Mesothelial cell of epicardium (in vitro differentiated cells): ENCODE data around the gene STEAP2. TPM values are rescaled to one million over a fixed set of nuclear protein-coding genes. Genes with fewer than 3 reads are reported as not detected.

Experiments
- DNase-seq, 2 experiments: peaks; one replicate each; pipeline ENCODE4 v3.0.0; 2021; ENCODE audit warnings: low spot score in 2 of 2; ENCODE audit not compliant: unreplicated experiment in 2 of 2
- H3K27ac Mint-ChIP-seq: 2 replicates; pipeline ENCODE4 v1.8.0; 2021; ENCODE audit warnings: mixed read lengths
- H3K27me3 Mint-ChIP-seq: 2 replicates; pipeline ENCODE4 v1.8.0; 2021; ENCODE audit warnings: low read depth, mixed read lengths
- H3K36me3 Mint-ChIP-seq: 2 replicates; pipeline ENCODE4 v1.8.0; 2021; ENCODE audit warnings: mixed read lengths
- H3K4me1 Mint-ChIP-seq: 2 replicates; pipeline ENCODE4 v1.8.0; 2021; ENCODE audit warnings: mixed read lengths
- H3K4me3 Mint-ChIP-seq: 2 replicates; pipeline ENCODE4 v1.8.0; 2021; ENCODE audit warnings: mild to moderate bottlenecking, moderate library complexity, mixed read lengths
- H3K9me3 Mint-ChIP-seq: 2 replicates; pipeline ENCODE4 v1.8.0; 2021; ENCODE audit warnings: mixed read lengths
- total RNA-seq: library from RNA; stranded (reverse); gene quantifications from 3 replicates; pipeline ENCODE4 v1.2.1, GENCODE V29; 2021
- TF ChIP-seq, protein P1 (sequence below): fragments of 200-600 bp; sonication (generic); IDR thresholded peaks from one replicate; pipeline ENCODE4 v1.5.0; 2021; ENCODE audit warnings: antibody characterized with exemption; ENCODE audit not compliant: unreplicated experiment

The STEAP2 gene
- total RNA-seq, 1 donor from 2014 or later: 2.9 TPM

DNA sequence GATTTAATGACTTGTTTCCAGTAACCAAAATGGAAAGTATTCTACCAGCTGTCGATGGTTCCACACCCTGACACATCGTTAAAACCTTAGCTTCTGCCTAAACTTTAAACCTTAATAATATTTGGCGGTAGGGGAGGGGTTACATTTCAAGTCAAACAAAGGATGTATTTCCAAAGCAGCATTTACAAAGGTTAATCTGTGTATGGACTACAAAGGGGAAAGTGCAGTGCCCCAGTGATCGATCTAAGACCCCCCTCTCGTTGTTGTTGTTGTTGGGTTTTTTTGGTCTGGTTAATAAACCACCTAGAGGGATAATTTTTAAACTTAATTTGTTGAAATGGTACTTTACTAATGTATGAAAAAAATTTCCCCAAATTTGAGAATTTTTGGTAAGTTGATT is 1.1 kb upstream of the STEAP2 start:
- no peak for DNase-seq
- no peaks in the 10 kb centered on the region for H3K36me3 Mint-ChIP-seq
- H3K4me1 Mint-ChIP-seq: peaks cover 10% of the 10 kb centered on the region
- H3K4me3 Mint-ChIP-seq: peak overlapping the region; percentile 68
- H3K27ac Mint-ChIP-seq: no peak overlapping the region
- peaks cover 22% of the 10 kb centered on the region for H3K27me3 Mint-ChIP-seq
- H3K9me3 Mint-ChIP-seq: no peaks in the 10 kb centered on the region
- TF ChIP-seq, protein P1, sequence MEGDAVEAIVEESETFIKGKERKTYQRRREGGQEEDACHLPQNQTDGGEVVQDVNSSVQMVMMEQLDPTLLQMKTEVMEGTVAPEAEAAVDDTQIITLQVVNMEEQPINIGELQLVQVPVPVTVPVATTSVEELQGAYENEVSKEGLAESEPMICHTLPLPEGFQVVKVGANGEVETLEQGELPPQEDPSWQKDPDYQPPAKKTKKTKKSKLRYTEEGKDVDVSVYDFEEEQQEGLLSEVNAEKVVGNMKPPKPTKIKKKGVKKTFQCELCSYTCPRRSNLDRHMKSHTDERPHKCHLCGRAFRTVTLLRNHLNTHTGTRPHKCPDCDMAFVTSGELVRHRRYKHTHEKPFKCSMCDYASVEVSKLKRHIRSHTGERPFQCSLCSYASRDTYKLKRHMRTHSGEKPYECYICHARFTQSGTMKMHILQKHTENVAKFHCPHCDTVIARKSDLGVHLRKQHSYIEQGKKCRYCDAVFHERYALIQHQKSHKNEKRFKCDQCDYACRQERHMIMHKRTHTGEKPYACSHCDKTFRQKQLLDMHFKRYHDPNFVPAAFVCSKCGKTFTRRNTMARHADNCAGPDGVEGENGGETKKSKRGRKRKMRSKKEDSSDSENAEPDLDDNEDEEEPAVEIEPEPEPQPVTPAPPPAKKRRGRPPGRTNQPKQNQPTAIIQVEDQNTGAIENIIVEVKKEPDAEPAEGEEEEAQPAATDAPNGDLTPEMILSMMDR: no peak

DNA sequence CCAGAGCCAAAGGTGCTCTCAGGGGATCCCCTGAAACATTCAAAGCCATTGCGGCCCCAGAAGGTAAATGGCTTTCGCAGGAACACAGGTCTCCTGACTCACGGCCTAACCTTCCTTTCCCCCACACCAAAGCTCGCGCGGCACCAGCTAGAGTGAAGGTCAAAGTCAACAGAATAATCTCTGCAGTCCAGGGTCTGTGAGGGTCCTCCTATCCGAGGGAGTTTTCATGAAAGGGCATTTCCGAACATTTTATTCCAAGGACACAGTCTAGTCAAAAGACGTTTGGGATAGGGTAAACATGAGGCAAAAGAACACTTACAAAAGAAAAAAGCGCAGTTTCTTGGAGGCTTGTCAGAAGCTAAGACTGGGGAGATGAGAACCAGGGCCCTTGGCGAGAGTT is 559 bp upstream of the STEAP2 start:
- Mint-ChIP-seq H3K27ac (peak overlapping the region; percentile 47), H3K4me1 (peaks cover 10% of the 10 kb centered on the region), H3K36me3 (no peaks in the 10 kb centered on the region), H3K9me3 (no peaks in the 10 kb centered on the region), H3K4me3 (peak overlapping the region; percentile 68), H3K27me3 (peaks cover 22% of the 10 kb centered on the region)
- peak in 1 of 2 experiments; percentile 39 for DNase-seq
- TF ChIP-seq, protein P1: no peak

DNA sequence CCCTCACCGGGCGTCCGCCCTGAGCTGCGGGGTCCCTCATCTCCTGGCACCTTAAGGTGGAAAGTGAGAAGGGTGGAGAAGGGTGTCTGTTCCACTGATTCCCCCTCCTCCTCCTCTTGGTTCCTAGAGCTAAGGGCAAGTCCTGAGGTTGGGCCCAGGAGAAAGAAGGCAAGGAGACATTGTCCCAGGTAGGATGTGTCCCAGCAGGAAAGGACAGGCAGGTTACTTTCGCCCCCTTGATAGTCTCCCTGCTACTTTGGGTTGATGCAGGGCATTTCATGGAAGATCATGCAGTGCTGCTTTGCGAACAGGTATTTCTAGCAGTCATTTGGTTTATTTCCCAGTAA is 582 bp downstream of the STEAP2 start:
- H3K9me3 Mint-ChIP-seq: no peaks in the 10 kb centered on the region
- H3K4me3 Mint-ChIP-seq: peak overlapping the region; percentile 68
- TF ChIP-seq, protein P1: no peak
- no peak overlapping the region for H3K27ac Mint-ChIP-seq
- peaks cover 10% of the 10 kb centered on the region for H3K4me1 Mint-ChIP-seq
- DNase-seq: no peak
- peaks cover 17% of the 10 kb centered on the region for H3K27me3 Mint-ChIP-seq
- H3K36me3 Mint-ChIP-seq: no peaks in the 10 kb centered on the region

DNA sequence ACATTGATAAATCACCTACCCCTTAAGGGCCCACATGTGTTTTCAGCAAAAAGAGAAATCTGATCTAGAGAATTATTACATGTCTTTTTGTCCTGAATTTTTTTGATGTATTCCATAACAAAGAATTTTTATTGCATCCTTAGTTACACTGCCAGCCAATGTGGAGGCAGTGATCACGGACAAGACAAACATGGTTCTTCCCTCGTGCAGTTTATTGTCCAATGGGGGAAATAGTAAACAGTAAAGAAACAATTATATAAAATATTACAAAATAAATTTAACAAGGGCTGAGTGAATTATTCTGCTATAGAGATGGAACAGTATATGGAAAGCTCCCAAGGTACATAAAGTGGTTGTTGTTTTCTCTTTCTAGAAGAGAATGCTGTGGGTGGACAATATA is 2.0 kb downstream of the STEAP2 start:
- Mint-ChIP-seq H3K27ac (no peak overlapping the region), H3K4me3 (no peak overlapping the region), H3K9me3 (peaks cover 3% of the 10 kb centered on the region), H3K36me3 (no peaks in the 10 kb centered on the region), H3K4me1 (peaks cover 10% of the 10 kb centered on the region), H3K27me3 (peaks cover 12% of the 10 kb centered on the region)
- TF ChIP-seq, protein P1: no peak
- DNase-seq: no peak

DNA sequence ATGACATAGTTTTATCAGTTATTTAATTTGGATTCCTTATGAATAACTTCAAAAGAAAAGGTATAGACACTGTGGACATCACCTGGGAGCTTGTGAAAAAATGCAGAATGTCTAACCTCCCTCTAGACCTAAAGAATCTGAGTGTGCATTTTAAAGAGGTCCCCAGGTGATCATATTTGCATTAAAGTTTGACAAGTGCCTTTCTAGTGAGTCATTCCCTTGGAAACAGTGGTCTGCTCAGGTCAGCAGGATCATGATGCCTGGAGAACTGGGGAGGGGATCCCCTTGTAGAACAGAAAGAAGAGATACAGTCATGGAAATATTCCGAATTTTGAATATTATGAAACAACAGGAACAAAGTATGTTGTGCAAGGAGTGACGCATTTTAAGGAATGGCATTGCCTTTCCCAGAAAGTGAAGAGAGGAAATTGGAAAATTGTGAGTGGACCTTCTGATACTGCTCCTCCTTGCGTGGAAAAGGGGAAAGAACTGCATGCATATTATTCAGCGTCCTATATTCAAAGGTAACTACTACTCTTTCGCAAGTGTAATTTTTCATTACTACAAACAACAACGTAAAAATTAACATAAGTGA is 4.6 kb downstream of the STEAP2 start:
- Mint-ChIP-seq H3K9me3 (peaks cover 3% of the 10 kb centered on the region), H3K4me1 (peaks cover 5% of the 10 kb centered on the region), H3K27me3 (peaks cover 8% of the 10 kb centered on the region), H3K27ac (no peak overlapping the region), H3K36me3 (no peaks in the 10 kb centered on the region), H3K4me3 (no peak overlapping the region)
- DNase-seq: no peak
- TF ChIP-seq, protein P1: no peak

DNA sequence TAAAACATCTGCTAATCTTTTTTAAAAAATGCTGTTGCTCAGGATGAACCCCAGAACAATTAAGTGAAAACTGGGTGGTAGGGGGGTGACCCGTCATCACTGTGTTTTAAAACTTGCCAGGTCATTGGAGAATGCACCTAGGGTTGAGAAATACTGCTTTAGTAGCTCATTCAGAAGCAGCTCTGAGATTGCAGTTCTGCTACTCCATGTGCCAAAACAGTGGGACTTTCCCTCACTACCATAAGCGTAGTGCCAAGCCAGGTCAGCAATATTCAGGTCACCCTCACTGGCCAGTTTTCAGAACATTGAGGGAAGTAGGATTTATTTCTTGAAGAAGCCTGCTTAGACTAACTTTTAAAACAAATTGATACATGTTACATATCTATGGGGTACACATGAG is 5.2 kb downstream of the STEAP2 start:
- no peak overlapping the region for H3K27ac Mint-ChIP-seq
- TF ChIP-seq, protein P1: no peak
- H3K27me3 Mint-ChIP-seq: peaks cover 11% of the 10 kb centered on the region
- no peak overlapping the region for H3K4me3 Mint-ChIP-seq
- no peak for DNase-seq
- H3K36me3 Mint-ChIP-seq: no peaks in the 10 kb centered on the region
- peaks cover 3% of the 10 kb centered on the region for H3K9me3 Mint-ChIP-seq
- H3K4me1 Mint-ChIP-seq: peaks cover 4% of the 10 kb centered on the region
